K562 (cell line): ENCODE results near the gene ZBTB26. TPM values are rescaled to one million over a fixed set of nuclear protein-coding genes. Genes with fewer than 3 reads are reported as not detected.

Experiments
- BHLHE40 ChIP-seq: IDR thresholded peaks from 2 replicates; pipeline ENCODE4 v1.6.1; 2011; ENCODE audit warnings: low read length, improper control_type of control experiment
- GATAD2A ChIP-seq: fragments of 450-650 bp; IDR thresholded peaks from 2 replicates; pipeline ENCODE4 v1.6.1; 2017
- HDAC6 ChIP-seq: IDR thresholded peaks from 2 replicates; pipeline ENCODE4 v1.6.1; 2012; ENCODE audit warnings: low read depth, mild to moderate bottlenecking, control low read depth, inconsistent platforms, low read length, moderate library complexity
- KLF13 ChIP-seq: fragments of 450-650 bp; IDR thresholded peaks from 2 replicates; pipeline ENCODE4 v1.6.1; 2016; ENCODE audit warnings: missing genetic modification characterization, low read depth, mild to moderate bottlenecking, missing compliant biosample characterization, moderate library complexity, borderline replicate concordance
- MAZ ChIP-seq, 2 experiments: fragments of 450-650 bp in 1 of 2; sonication (generic) in 1 of 2; formaldehyde crosslinking; IDR thresholded peaks in 1 of 2; conservative IDR thresholded peaks in 1 of 2; 2 replicates each; pipeline versions ENCODE4 v1.4.0 to v1.5.0; 2020; ENCODE audit warnings: mild to moderate bottlenecking in 1 of 2, missing genetic modification reagents in 1 of 2
- MTA2 ChIP-seq: fragments of 450-650 bp; IDR thresholded peaks from 2 replicates; pipeline ENCODE4 v1.6.1; 2016; ENCODE audit warnings: low read depth
- NR1H2 ChIP-seq: sonication (generic); formaldehyde crosslinking; IDR thresholded peaks from 2 replicates; pipeline ENCODE4 v1.4.0; 2020; ENCODE audit warnings: mild to moderate bottlenecking, missing genetic modification reagents
- POLR2AphosphoS2 ChIP-seq: IDR thresholded peaks from 2 replicates; pipeline ENCODE4 v1.6.1; 2012; ENCODE audit warnings: low read length, improper control_type of control experiment
- POLR3A ChIP-seq: IDR thresholded peaks from 2 replicates; pipeline ENCODE4 v1.6.1; 2011; ENCODE audit warnings: borderline replicate concordance, mild to moderate bottlenecking, moderate library complexity; ENCODE audit not compliant: insufficient read length, insufficient read depth; ENCODE audit errors: extremely low read depth
- POU5F1 ChIP-seq: fragments of 150-350 bp; IDR thresholded peaks from 2 replicates; pipeline ENCODE4 v1.6.1; 2014; ENCODE audit warnings: borderline replicate concordance, low read length, low read depth, mild to moderate bottlenecking; ENCODE audit not compliant: partially characterized antibody
- RBM25 ChIP-seq: fragments of 200-400 bp; formaldehyde crosslinking; IDR thresholded peaks from 2 replicates; pipeline ENCODE4 v1.6.1; 2018; ENCODE audit warnings: low read length, low read depth, moderate library complexity; ENCODE audit not compliant: severe bottlenecking
- SIN3B ChIP-seq: fragments of 450-650 bp; IDR thresholded peaks from 2 replicates; pipeline ENCODE4 v1.6.1; 2017; ENCODE audit warnings: low read depth, mild to moderate bottlenecking, moderate library complexity
- SMARCC2 ChIP-seq: fragments of 450-650 bp; IDR thresholded peaks from 2 replicates; pipeline ENCODE4 v1.6.1; 2017; ENCODE audit warnings: antibody characterized with exemption, moderate library complexity, mild to moderate bottlenecking, low read depth
- SOX6 ChIP-seq: fragments of 450-650 bp; IDR thresholded peaks from 2 replicates; pipeline ENCODE4 v1.6.1; 2014; ENCODE audit warnings: mild to moderate bottlenecking
- SREBF2 ChIP-seq: sonication (generic); formaldehyde crosslinking; IDR thresholded peaks from 2 replicates; pipeline ENCODE4 v1.4.0; 2020; ENCODE audit warnings: mild to moderate bottlenecking, missing genetic modification reagents
- SRSF1 ChIP-seq: fragments of 200-400 bp; formaldehyde crosslinking; IDR thresholded peaks from 2 replicates; pipeline ENCODE4 v1.6.1; 2017; ENCODE audit warnings: mild to moderate bottlenecking, low read depth, low read length, moderate library complexity
- ZNF140 ChIP-seq: fragments of 250-450 bp; sonication (Bioruptor Pico); IDR thresholded peaks from 2 replicates; pipeline ENCODE4 v1.8.0; 2021; ENCODE audit warnings: moderate library complexity, mild to moderate bottlenecking, inconsistent platforms
- ZNF143 ChIP-seq: sonication (generic); formaldehyde crosslinking; IDR thresholded peaks from 2 replicates; pipeline ENCODE4 v1.9.0; 2022; ENCODE audit warnings: mild to moderate bottlenecking, missing genetic modification reagents
- polyA plus RNA-seq, 8 experiments: library from polyadenylated mRNA; depleted of rRNA in 4 of 8; stranded (reverse) in 5 of 8; unstranded in 3 of 8; fragments of >200 nt; fragmentation: Nextera tagmentation in 2 of 8; fragmentation: Illumina TruSeq in 1 of 8; extraction: Ambion mirVana in 2 of 8; extraction: Trizol in 1 of 8; gene quantifications; 2 replicates each; pipeline versions ENCODE4 v1.2.1 to v1.2.3, GENCODE V29; 2011 to 2014; ENCODE audit warnings: inconsistent platforms in 1 of 8, missing spikeins in 1 of 8
- total RNA-seq, 7 experiments: library from RNA; depleted of rRNA in 6 of 7; stranded (reverse); fragments of >200 nt in 6 of 7; fragmentation: Illumina TruSeq in 2 of 7; extraction: Trizol in 2 of 7; gene quantifications; 2 replicates each; pipeline versions ENCODE4 v1.2.1 to v1.2.3, GENCODE V29; 2011 to 2021; ENCODE audit warnings: low replicate concordance in 1 of 7
- TF ChIP-seq, protein P1 (sequence below), 2 experiments: fragments of 250-450 bp in 1 of 2; fragments of 450-650 bp in 1 of 2; sonication (Bioruptor Pico) in 1 of 2; IDR thresholded peaks; 2 replicates each; pipeline versions ENCODE4 v1.6.1 to v1.8.0; 2016 to 2021; ENCODE audit warnings: mild to moderate bottlenecking in 2 of 2, moderate library complexity in 2 of 2, missing compliant biosample characterization in 1 of 2, missing genetic modification characterization in 1 of 2
- TF ChIP-seq, protein P2 (sequence below), 2 experiments: fragments of 450-650 bp in 1 of 2; IDR thresholded peaks; 2 replicates each; pipeline ENCODE4 v1.6.1; 2011 to 2017; ENCODE audit warnings: low read depth in 2 of 2, antibody characterized with exemption in 1 of 2, borderline replicate concordance in 1 of 2, low read length in 1 of 2, mild to moderate bottlenecking in 1 of 2, mixed read lengths in 1 of 2; ENCODE audit not compliant: control insufficient read depth in 1 of 2
- TF ChIP-seq, protein P3 (sequence below): fragments of 450-650 bp; IDR thresholded peaks from 2 replicates; pipeline ENCODE4 v1.7.0; 2016; ENCODE audit warnings: borderline replicate concordance

Gene ZBTB26
- total and polyA plus RNA-seq, 9 of the 15 experiments (the other 6 are each of a cell fraction or from before 2014, with no cell fraction given): 2.4 to 20.7 (median 5.0) TPM

DNA sequence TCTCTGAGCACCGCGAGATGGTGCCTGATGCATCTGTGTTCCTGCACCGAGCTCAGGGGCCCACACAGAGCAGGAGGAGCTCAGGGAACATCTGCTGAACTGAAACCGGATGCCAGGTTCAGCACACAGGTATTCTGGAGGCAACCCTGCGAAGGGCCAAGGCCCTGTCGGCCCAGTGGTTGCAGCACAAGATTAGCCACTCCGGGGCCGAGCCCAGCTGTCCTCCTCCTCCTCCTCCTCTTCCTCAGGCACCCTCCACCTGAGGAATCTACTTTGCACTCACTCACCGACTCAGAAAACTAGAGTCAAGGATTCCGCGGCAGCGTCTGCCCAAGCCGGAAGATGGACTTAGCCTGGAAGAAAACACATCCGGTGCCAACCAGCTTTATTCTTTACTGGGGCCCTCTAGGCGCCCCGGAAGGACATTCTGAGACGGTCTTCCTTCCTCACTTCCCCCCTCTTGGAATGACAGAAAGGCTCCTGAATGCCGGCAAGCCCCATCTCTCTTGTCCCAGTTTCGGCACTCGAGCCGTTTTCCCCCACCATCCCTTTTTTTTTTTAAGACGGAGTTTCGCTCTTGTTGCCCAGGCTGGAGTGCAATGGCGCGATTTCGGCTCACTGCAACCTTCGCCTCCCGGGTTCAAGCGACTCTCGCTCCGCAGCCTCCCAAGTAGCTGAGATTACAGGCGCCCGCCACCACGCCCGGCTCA lies 18.2 kb downstream of the ZBTB26 start, which contains the start of gene ZBTB6 (continued):
- TF ChIP-seq POLR3A (peak; percentile 56), SREBF2 (CRISPR knock-in tag) (no peak), POU5F1 (no peak), NR1H2 (CRISPR knock-in tag) (no peak), HDAC6 (no peak), GATAD2A (no peak), SRSF1 (no peak), SOX6 (no peak; the same call in 1 of the 2 replicates), BHLHE40 (no peak), ZNF140 (CRISPR knock-in tag) (no peak), MTA2 (peak; percentile 81), SIN3B (peak; percentile 84), POLR2AphosphoS2 (no peak), ZNF143 (CRISPR knock-in tag) (no peak; the same call in 1 of the 2 replicates), MAZ (CRISPR knock-in tag; conservative IDR thresholded peaks at IDR 0.05 in 1 of 2, IDR thresholded peaks at IDR 0.05 in 1 of 2) (peak in 1 of 2 experiments; percentile 69; a peak in 1 of 4 replicates), KLF13 (tag) (no peak), SMARCC2 (no peak), RBM25 (no peak)
- TF ChIP-seq, protein P1, sequence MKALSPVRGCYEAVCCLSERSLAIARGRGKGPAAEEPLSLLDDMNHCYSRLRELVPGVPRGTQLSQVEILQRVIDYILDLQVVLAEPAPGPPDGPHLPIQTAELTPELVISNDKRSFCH (CRISPR knock-in tag; IDR thresholded peaks at IDR 0.05): no peak
- TF ChIP-seq, protein P1 (tag; IDR thresholded peaks at IDR 0.05): no peak; the same call in 1 of the 2 replicates
- TF ChIP-seq, protein P2, sequence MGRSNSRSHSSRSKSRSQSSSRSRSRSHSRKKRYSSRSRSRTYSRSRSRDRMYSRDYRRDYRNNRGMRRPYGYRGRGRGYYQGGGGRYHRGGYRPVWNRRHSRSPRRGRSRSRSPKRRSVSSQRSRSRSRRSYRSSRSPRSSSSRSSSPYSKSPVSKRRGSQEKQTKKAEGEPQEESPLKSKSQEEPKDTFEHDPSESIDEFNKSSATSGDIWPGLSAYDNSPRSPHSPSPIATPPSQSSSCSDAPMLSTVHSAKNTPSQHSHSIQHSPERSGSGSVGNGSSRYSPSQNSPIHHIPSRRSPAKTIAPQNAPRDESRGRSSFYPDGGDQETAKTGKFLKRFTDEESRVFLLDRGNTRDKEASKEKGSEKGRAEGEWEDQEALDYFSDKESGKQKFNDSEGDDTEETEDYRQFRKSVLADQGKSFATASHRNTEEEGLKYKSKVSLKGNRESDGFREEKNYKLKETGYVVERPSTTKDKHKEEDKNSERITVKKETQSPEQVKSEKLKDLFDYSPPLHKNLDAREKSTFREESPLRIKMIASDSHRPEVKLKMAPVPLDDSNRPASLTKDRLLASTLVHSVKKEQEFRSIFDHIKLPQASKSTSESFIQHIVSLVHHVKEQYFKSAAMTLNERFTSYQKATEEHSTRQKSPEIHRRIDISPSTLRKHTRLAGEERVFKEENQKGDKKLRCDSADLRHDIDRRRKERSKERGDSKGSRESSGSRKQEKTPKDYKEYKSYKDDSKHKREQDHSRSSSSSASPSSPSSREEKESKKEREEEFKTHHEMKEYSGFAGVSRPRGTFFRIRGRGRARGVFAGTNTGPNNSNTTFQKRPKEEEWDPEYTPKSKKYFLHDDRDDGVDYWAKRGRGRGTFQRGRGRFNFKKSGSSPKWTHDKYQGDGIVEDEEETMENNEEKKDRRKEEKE (IDR thresholded peaks at IDR 0.05; ENCODE audit: borderline replicate concordance in 1 of 2, control insufficient read depth in 1 of 2, low read depth in 2 of 2, low read length in 1 of 2): no peak
- TF ChIP-seq, protein P3, sequence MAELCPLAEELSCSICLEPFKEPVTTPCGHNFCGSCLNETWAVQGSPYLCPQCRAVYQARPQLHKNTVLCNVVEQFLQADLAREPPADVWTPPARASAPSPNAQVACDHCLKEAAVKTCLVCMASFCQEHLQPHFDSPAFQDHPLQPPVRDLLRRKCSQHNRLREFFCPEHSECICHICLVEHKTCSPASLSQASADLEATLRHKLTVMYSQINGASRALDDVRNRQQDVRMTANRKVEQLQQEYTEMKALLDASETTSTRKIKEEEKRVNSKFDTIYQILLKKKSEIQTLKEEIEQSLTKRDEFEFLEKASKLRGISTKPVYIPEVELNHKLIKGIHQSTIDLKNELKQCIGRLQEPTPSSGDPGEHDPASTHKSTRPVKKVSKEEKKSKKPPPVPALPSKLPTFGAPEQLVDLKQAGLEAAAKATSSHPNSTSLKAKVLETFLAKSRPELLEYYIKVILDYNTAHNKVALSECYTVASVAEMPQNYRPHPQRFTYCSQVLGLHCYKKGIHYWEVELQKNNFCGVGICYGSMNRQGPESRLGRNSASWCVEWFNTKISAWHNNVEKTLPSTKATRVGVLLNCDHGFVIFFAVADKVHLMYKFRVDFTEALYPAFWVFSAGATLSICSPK: no peak
